ENCODE measurements around the gene PDGFRB.

DNA sequence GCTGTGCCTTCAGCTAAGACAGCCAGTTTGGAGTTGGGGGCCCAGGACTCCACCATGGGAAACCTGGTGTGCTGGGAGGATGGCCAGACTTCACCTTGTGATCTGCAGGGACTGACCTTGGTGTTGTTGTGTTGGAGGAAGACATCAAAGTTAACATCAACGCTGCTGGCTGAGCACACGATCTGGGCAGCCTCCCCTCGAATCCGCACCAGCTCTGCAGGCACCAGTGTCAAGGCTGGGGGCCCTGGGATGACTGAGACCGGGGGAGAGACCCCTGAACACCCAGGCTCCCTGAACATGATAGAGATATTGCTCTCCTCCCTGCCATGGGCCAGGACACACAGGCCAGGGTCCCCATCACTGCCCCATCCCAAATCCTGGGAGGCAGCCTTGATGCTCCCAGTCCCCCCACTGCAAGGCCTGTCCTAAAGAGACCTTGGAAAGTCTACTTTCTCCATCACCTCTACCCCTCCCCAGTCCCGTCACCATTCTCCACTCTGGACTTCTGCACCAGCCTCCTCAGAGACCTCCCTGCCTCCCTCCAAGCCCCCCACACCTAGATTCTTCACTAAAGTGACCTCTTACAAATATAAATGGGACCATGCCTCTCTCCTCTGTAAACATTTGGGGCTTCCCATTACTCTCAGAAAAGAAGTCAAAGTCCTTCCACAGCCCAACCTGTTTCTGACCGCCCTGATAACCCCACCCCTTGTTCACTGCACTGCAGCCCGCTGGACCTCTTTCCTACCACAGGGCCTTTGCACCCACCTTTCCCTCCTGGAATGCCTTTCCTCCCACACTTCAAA is 77.4 kb downstream of the PDGFRB start:
- TF ChIP-seq NR3C1 (IDR thresholded peaks at IDR 0.05) (no peak), CEBPB (IDR thresholded peaks at IDR 0.05) (no peak), KDM1A (IDR thresholded peaks at IDR 0.05; ENCODE audit: low read depth) (no peak), MAFK (IDR thresholded peaks at IDR 0.05; ENCODE audit: partially characterized antibody) (no peak), MAZ (IDR thresholded peaks at IDR 0.05; ENCODE audit: borderline replicate concordance, low read depth, low read length) (no peak), ZC3H11A (IDR thresholded peaks at IDR 0.05) (no peak), RAD21 (conservative IDR thresholded peaks at IDR 0.05 in 1 of 2, IDR thresholded peaks at IDR 0.05 in 1 of 2) (no peak)
- TF ChIP-seq, protein P1, sequence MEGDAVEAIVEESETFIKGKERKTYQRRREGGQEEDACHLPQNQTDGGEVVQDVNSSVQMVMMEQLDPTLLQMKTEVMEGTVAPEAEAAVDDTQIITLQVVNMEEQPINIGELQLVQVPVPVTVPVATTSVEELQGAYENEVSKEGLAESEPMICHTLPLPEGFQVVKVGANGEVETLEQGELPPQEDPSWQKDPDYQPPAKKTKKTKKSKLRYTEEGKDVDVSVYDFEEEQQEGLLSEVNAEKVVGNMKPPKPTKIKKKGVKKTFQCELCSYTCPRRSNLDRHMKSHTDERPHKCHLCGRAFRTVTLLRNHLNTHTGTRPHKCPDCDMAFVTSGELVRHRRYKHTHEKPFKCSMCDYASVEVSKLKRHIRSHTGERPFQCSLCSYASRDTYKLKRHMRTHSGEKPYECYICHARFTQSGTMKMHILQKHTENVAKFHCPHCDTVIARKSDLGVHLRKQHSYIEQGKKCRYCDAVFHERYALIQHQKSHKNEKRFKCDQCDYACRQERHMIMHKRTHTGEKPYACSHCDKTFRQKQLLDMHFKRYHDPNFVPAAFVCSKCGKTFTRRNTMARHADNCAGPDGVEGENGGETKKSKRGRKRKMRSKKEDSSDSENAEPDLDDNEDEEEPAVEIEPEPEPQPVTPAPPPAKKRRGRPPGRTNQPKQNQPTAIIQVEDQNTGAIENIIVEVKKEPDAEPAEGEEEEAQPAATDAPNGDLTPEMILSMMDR (IDR thresholded peaks at IDR 0.05): no peak
- TF ChIP-seq, protein P2, sequence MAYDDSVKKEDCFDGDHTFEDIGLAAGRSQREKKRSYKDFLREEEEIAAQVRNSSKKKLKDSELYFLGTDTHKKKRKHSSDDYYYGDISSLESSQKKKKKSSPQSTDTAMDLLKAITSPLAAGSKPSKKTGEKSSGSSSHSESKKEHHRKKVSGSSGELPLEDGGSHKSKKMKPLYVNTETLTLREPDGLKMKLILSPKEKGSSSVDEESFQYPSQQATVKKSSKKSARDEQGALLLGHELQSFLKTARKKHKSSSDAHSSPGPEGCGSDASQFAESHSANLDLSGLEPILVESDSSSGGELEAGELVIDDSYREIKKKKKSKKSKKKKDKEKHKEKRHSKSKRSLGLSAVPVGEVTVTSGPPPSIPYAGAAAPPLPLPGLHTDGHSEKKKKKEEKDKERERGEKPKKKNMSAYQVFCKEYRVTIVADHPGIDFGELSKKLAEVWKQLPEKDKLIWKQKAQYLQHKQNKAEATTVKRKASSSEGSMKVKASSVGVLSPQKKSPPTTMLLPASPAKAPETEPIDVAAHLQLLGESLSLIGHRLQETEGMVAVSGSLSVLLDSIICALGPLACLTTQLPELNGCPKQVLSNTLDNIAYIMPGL (CRISPR knock-in tag; IDR thresholded peaks at IDR 0.05; ENCODE audit: borderline replicate concordance): no peak

Measured in A549 (cell line).